ENCODE measurements around the gene PARD3B. TPM values are rescaled to one million over a fixed set of nuclear protein-coding genes. Genes with fewer than 3 reads are reported as not detected.

The PARD3B gene
- total and polyA plus RNA-seq, 2 of the 4 experiments (the other 2 are of a cell fraction), result 3.3 to 15.6 TPM

DNA sequence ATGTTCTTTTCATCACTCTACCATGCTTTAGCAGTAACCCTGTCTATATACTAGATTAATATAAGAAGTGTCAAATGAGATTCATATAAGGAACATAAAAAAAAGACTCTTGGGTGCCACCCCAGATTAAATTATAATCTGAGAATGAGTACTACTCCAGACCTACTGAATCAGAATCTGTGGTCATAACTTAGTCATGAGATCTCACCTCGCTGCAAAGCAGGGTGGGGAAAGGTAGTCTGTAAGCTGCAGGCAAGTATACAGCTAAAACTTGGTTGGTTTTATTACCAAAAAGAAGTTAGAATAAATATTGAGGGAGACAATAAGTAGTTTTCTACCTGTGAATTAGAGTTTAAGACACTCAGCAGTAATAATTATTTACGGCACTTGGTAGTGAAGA, 175.6 kb downstream of the PARD3B start:
- no peak for TF ChIP-seq RAD21 (IDR thresholded peaks at IDR 0.05; ENCODE audit: low read length)
- TF ChIP-seq, protein P1, sequence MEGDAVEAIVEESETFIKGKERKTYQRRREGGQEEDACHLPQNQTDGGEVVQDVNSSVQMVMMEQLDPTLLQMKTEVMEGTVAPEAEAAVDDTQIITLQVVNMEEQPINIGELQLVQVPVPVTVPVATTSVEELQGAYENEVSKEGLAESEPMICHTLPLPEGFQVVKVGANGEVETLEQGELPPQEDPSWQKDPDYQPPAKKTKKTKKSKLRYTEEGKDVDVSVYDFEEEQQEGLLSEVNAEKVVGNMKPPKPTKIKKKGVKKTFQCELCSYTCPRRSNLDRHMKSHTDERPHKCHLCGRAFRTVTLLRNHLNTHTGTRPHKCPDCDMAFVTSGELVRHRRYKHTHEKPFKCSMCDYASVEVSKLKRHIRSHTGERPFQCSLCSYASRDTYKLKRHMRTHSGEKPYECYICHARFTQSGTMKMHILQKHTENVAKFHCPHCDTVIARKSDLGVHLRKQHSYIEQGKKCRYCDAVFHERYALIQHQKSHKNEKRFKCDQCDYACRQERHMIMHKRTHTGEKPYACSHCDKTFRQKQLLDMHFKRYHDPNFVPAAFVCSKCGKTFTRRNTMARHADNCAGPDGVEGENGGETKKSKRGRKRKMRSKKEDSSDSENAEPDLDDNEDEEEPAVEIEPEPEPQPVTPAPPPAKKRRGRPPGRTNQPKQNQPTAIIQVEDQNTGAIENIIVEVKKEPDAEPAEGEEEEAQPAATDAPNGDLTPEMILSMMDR (conservative IDR thresholded peaks at IDR 0.05; ENCODE audit: low read depth, low read length), result no peak
- no peak for TF ChIP-seq MAZ (IDR thresholded peaks at IDR 0.05; ENCODE audit: borderline replicate concordance, low read depth, low read length)
- no peak for TF ChIP-seq CEBPB (IDR thresholded peaks at IDR 0.05; ENCODE audit: low read depth, low read length)
- TF ChIP-seq, protein P2, sequence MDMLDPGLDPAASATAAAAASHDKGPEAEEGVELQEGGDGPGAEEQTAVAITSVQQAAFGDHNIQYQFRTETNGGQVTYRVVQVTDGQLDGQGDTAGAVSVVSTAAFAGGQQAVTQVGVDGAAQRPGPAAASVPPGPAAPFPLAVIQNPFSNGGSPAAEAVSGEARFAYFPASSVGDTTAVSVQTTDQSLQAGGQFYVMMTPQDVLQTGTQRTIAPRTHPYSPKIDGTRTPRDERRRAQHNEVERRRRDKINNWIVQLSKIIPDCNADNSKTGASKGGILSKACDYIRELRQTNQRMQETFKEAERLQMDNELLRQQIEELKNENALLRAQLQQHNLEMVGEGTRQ (IDR thresholded peaks at IDR 0.05; ENCODE audit: low read depth, low read length), result no peak
- TF ChIP-seq RCOR1 (IDR thresholded peaks at IDR 0.05; ENCODE audit: insufficient replicate concordance, low read length), result no peak
- no peak for TF ChIP-seq FOS (IDR thresholded peaks at IDR 0.05; ENCODE audit: low read depth, low read length)
- TF ChIP-seq POLR2A (IDR thresholded peaks at IDR 0.05; ENCODE audit: low read depth, low read length), result no peak
- no peak for TF ChIP-seq NFE2L2 (IDR thresholded peaks at IDR 0.05; ENCODE audit: low read depth, low read length)
- TF ChIP-seq BHLHE40 (IDR thresholded peaks at IDR 0.05; ENCODE audit: low read depth, low read length), result no peak
- no peak for TF ChIP-seq CHD1 (IDR thresholded peaks at IDR 0.05; ENCODE audit: low read depth, low read length)
- no peak for TF ChIP-seq MXI1 (IDR thresholded peaks at IDR 0.05; ENCODE audit: borderline replicate concordance, low read depth, low read length)

More for the DNA sequence above, 175.6 kb downstream of the PARD3B start:
- Histone ChIP-seq H3K4ac (ENCODE audit: low read depth, low read length) (no peak overlapping the region), H2BK120ac (ENCODE audit: low read depth, low read length) (no peak overlapping the region), H3K18ac (ENCODE audit: low read depth, low read length) (no peak overlapping the region), H2AK9ac (replicated peaks; ENCODE audit: low read depth, low read length, poor library complexity) (no peak overlapping the region), H2BK20ac (ENCODE audit: low read depth, low read length) (no peak overlapping the region), H4K8ac (ENCODE audit: low read depth in 2 of 2, low read length in 2 of 2) (no peak overlapping the region), H3K23ac (ENCODE audit: low read depth, low read length) (no peak overlapping the region), H3K36me3 (ENCODE audit: control insufficient read depth, insufficient read depth, low read length) (peaks cover 2% of the 10 kb centered on the region; the same call in 1 of the 2 replicates), H3K14ac (replicated peaks; ENCODE audit: low read depth, low read length) (no peak overlapping the region), H4K91ac (ENCODE audit: insufficient read depth, low read depth, low read length) (no peak overlapping the region), H2BK5ac (ENCODE audit: low read depth, low read length, poor library complexity, severe bottlenecking) (no peak overlapping the region), H3K79me1 (ENCODE audit: low read depth in 1 of 2, low read length in 2 of 2) (peaks cover 8 to 11% of the 10 kb centered on the region in 2 experiments; a peak in 3 of 4 replicates), H3K9me3 (ENCODE audit: control insufficient read depth, insufficient read depth, low read length) (no peaks in the 10 kb centered on the region), H3K4me2 (ENCODE audit: low read depth, low read length) (no peak overlapping the region), H2AK5ac (ENCODE audit: low read depth, low read length) (no peak overlapping the region), H4K20me1 (ENCODE audit: insufficient read depth, low read length) (no peaks in the 10 kb centered on the region), H3K4me3 (ENCODE audit: insufficient read depth, low read depth, low read length) (no peak overlapping the region), H3K4me1 (ENCODE audit: control insufficient read depth, insufficient read depth, low read length) (no peaks in the 10 kb centered on the region), H3K9me1 (ENCODE audit: insufficient read depth, low read length) (no peaks in the 10 kb centered on the region), H2AFZ (replicated peaks; ENCODE audit: low read length, poor library complexity) (no peak overlapping the region), H3K56ac (ENCODE audit: extremely low read depth, insufficient read depth, low read length) (no peak overlapping the region), H2BK15ac (ENCODE audit: low read depth, low read length) (no peak overlapping the region), H4K5ac (ENCODE audit: low read depth, low read length) (no peak overlapping the region), H3K27ac (ENCODE audit: insufficient read depth, low read length) (no peak overlapping the region), H3K9ac (ENCODE audit: low read depth, low read length) (no peak overlapping the region), H3K27me3 (ENCODE audit: control insufficient read depth, insufficient read depth, low read length) (no peaks in the 10 kb centered on the region)
- BruUV-seq (replicated peaks), result no TSS peak
- dilution Hi-C loops (cut with HindIII; ENCODE audit: low sequenced_read_pairs, unreplicated experiment), result no loop called here
- CTCF ChIA-PET, result no interaction called here
- POLR2A ChIA-PET (ENCODE audit: unreplicated experiment), result interaction anchor here (0.5 kb wide), 1 partner anchor 1246 kb away, joined by 6 read pairs; no protein-coding TSS in a partner anchor
- DNase-seq, result no peak
- WGBS, 2 experiments (ENCODE audit: extremely low coverage in 2 of 2, insufficient read length in 1 of 2), result no CpG with 5 or more reads among the region's 2 CpGs
- in situ Hi-C loops (cut with MboI; ENCODE audit: low sequenced_read_pairs), result no loop called here
- intact Hi-C loops (cut with micrococcal nuclease), result no loop called here
- no peak for ATAC-seq (ENCODE audit: low read depth)
